GM13976 (cell line): ENCODE measurements around the gene SPDL1.

Source experiments
- DNase-seq: peaks from one replicate; pipeline ENCODE4 v3.0.0; 2012; ENCODE audit warnings: low spot score
- CTCF ChIP-seq: IDR thresholded peaks from 2 replicates; pipeline ENCODE4 v1.5.1; 2012; ENCODE audit warnings: borderline replicate concordance, mild to moderate bottlenecking; ENCODE audit not compliant: insufficient read depth; ENCODE audit errors: extremely low read depth, missing control alignments, control extremely low read depth
- in situ Hi-C: fragments of 300-500 bp; cut with MboI; formaldehyde crosslinking; loops from one replicate; pipeline ENCODE4 v1.12.0; 2022; ENCODE audit warnings: low sequenced_read_pairs, mixed read lengths, inconsistent platforms; ENCODE audit not compliant: unreplicated experiment

Gene SPDL1

GRCh38 chr5:169545762-169546161 is 37.8 kb upstream of the SPDL1 start:
- in situ Hi-C loops = no loop called here
- no peak for TF ChIP-seq CTCF
- no peak for DNase-seq

GRCh38 chr5:169546346-169546745 is 37.2 kb upstream of the SPDL1 start:
- DNase-seq = no peak
- TF ChIP-seq CTCF = no peak
- in situ Hi-C loops = no loop called here

- in situ Hi-C loops = no loop called here
- no peak for DNase-seq
These were observed 36.1 kb upstream of the SPDL1 start for GRCh38 chr5:169547508-169547907.

GRCh38 chr5:169548315-169548714 is 35.3 kb upstream of the SPDL1 start:
- in situ Hi-C loops = no loop called here
- TF ChIP-seq CTCF = no peak
- no peak for DNase-seq

More at GRCh38 chr5:169547508-169547907, 36.1 kb upstream of the SPDL1 start:
- TF ChIP-seq CTCF = no peak

- no peak for DNase-seq
- in situ Hi-C loops = no loop called here
- TF ChIP-seq CTCF = no peak
These were observed 34.0 kb upstream of the SPDL1 start for GRCh38 chr5:169549453-169550100.

- TF ChIP-seq CTCF = no peak
- in situ Hi-C loops = no loop called here
- no peak for DNase-seq
These were observed 33.3 kb upstream of the SPDL1 start for GRCh38 chr5:169550227-169550626.

- DNase-seq = no peak
- in situ Hi-C loops = no loop called here
- TF ChIP-seq CTCF = no peak
These were observed 32.4 kb upstream of the SPDL1 start for GRCh38 chr5:169551146-169551545.
